ENCODE results near the gene GPRASP1. TPM values are rescaled to one million over a fixed set of nuclear protein-coding genes. Genes with fewer than 3 reads are reported as not detected.
A peak's percentile ranks its signal among the peaks of the same experiment; 100 is the strongest.

GPRASP1 gene, protein sequence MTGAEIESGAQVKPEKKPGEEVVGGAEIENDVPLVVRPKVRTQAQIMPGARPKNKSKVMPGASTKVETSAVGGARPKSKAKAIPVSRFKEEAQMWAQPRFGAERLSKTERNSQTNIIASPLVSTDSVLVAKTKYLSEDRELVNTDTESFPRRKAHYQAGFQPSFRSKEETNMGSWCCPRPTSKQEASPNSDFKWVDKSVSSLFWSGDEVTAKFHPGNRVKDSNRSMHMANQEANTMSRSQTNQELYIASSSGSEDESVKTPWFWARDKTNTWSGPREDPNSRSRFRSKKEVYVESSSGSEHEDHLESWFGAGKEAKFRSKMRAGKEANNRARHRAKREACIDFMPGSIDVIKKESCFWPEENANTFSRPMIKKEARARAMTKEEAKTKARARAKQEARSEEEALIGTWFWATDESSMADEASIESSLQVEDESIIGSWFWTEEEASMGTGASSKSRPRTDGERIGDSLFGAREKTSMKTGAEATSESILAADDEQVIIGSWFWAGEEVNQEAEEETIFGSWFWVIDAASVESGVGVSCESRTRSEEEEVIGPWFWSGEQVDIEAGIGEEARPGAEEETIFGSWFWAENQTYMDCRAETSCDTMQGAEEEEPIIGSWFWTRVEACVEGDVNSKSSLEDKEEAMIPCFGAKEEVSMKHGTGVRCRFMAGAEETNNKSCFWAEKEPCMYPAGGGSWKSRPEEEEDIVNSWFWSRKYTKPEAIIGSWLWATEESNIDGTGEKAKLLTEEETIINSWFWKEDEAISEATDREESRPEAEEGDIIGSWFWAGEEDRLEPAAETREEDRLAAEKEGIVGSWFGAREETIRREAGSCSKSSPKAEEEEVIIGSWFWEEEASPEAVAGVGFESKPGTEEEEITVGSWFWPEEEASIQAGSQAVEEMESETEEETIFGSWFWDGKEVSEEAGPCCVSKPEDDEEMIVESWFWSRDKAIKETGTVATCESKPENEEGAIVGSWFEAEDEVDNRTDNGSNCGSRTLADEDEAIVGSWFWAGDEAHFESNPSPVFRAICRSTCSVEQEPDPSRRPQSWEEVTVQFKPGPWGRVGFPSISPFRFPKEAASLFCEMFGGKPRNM (N-terminal part only)
- 1 to 10 TPM; 1.5 to 1.6 TPM for total RNA-seq

DNA sequence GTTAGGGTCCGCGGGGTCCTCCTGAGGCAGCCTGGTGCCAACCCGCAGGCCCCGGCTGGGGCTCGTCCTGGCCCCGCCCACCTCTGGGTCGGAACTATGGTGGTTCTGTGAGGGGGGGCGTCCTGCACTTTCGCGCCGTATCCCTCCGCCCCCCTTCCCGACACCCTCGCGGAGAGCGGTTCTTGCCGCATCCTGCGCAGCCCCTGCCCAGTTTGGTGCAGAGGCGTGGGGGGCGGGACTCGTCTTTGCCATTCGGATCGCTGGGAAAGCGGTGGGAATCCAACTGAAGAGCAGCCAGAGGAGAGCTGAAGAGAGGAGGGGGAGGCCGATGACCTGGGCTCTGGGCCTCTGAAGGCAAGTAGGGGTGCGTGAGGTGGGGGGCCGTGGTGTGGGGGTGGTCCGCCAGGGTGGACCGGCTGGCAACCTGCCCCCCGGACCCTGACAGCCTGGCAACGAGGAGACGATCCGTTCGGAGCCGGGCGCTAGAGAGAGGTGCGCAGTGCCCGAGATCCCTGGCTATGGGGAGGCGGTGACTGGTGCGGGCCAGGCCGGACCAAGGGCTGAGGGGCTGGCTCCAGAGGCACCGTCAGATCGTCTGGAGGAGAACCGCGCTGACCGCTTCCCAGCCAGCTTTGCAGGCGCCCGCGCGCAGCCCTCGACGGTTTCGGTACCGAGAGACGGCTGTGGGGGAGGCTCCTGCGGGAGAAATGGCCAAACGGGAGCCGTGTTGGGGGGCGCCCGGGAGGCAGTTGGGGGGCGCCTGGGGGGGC is at the start of gene GPRASP1:
Gene GPRASP1, plus strand, starts transcription at position 242 of the 770 bp plus-strand sequence. CDS start 2,431 bp downstream, outside the sequence.
- H3K36me3 Mint-ChIP-seq (ENCODE audit: low read depth) = no peaks in the 10 kb centered on the region
- H3K27ac Mint-ChIP-seq = peak within 1 kb of the TSS; percentile 86
- ChIA-PET POLR2A (interaction anchor here (0.6 kb wide), 1 partner anchor 52 kb away, joined by 3 read pairs; the partner anchor contains the start of gene ARMCX5), CTCF (interaction anchor here (0.6 to 0.9 kb wide), 2 partner anchors 13 to 19 kb away, joined by 3 to 4 read pairs; no protein-coding TSS in a partner anchor)
- H3K4me3 Mint-ChIP-seq = peak within 1 kb of the TSS; percentile 81
- H3K4me1 Mint-ChIP-seq = peaks cover 14% of the 10 kb centered on the region
- H3K27me3 Mint-ChIP-seq = no peaks in the 10 kb centered on the region
- no peaks in the 10 kb centered on the region for H3K9me3 Mint-ChIP-seq
- DNase-seq = peak; percentile 9

DNA sequence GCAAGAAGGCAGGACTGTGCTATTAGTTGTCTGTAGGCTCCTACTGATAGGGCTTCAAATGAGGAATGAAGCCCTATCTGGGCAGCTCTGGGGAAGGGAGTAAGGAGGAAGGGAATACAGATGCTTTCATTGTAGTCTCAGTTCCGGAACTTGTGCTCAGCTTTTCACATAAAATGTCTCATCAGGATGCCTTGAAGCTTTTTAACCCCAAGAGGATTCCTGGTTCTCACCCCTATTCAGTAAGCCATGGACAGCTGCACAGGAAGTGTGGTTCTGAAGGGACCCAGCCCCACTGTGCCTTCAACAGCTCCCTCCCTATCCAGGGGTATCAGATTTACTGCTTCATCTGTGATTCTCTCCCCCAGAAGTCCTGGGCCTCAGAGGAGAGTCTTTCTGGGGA is 47.0 kb upstream of the GPRASP1 start:
- Mint-ChIP-seq H3K36me3 (ENCODE audit: low read depth) (peaks cover 24% of the 10 kb centered on the region), H3K27me3 (no peaks in the 10 kb centered on the region), H3K4me3 (no peak overlapping the region), H3K4me1 (peaks cover 13% of the 10 kb centered on the region), H3K9me3 (no peaks in the 10 kb centered on the region), H3K27ac (no peak overlapping the region)
- ChIA-PET CTCF (no interaction called here), POLR2A (no interaction called here)
- DNase-seq = no peak

DNA sequence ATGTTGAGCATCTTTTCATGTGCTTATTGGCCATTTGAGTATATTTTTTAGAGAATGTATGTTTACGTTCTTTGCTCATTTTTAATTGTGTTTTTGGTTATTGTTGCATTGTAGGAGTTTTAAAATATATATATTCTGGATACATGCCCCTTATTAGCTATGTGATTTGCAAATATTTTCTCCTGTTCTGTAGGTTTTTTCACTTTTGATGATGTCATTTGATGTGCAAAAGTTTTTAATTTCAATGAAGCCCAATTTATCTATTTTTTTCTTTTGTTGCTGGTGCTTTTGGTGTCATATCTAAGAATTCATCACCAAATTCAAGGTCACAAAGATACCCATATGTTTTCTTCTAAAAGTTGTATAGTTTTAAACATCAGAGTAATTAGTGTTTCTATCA is 45.2 kb upstream of the GPRASP1 start:
- Mint-ChIP-seq H3K9me3 (no peaks in the 10 kb centered on the region), H3K4me3 (no peak overlapping the region), H3K27ac (no peak overlapping the region), H3K4me1 (peaks cover under 1% of the 10 kb centered on the region), H3K27me3 (no peaks in the 10 kb centered on the region), H3K36me3 (ENCODE audit: low read depth) (peaks cover 32% of the 10 kb centered on the region)
- ChIA-PET CTCF (interaction anchor here (0.5 kb wide), 1 partner anchor 600 kb away, joined by 4 read pairs; no protein-coding TSS in a partner anchor), POLR2A (no interaction called here)
- no peak for DNase-seq

DNA sequence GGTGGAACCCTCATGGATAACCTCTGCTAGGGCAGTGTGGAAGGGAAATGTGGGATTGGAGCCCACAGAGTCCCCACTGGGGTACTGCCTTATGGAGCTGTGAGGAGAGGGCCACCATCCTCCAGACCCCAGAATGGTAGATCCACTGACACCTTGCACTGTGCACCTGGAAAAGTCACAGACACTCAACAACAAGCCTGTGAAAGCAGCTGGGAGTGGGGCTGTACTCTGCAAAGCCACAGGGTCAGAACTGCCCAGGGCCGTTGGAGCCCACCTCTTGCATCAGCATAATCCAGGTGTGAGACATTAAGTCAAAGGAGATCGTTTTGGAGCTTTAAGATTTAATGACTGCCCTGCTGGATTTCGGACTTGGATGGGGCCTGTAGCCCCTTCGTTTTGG is 40.4 kb upstream of the GPRASP1 start:
- Mint-ChIP-seq H3K4me1 (no peaks in the 10 kb centered on the region), H3K27me3 (no peaks in the 10 kb centered on the region), H3K9me3 (no peaks in the 10 kb centered on the region), H3K4me3 (no peak overlapping the region), H3K36me3 (ENCODE audit: low read depth) (peaks cover 27% of the 10 kb centered on the region), H3K27ac (no peak overlapping the region)
- POLR2A ChIA-PET = no interaction called here
- no peak for DNase-seq
- CTCF ChIA-PET = no interaction called here

DNA sequence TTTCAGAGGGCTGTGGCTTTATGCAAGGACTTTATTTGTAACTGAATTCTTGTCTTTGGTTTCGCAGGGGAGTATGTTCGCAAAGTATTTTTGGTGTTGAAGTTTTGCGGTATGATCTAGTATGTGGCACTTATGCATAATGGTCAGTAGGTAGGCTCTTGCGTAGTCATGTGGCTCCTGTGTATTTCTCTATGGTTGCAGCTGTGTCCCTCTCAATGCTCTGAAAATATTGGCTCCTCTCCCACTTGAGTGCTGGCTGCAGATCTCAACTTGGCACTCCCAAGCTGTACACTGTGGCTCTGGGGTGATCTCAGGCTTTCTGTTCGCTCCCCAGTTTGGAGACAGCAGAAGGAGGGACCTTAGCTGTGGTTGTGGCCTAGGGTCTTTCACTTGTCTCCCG is 27.2 kb upstream of the GPRASP1 start:
- H3K9me3 Mint-ChIP-seq = peaks cover 26% of the 10 kb centered on the region

DNA sequence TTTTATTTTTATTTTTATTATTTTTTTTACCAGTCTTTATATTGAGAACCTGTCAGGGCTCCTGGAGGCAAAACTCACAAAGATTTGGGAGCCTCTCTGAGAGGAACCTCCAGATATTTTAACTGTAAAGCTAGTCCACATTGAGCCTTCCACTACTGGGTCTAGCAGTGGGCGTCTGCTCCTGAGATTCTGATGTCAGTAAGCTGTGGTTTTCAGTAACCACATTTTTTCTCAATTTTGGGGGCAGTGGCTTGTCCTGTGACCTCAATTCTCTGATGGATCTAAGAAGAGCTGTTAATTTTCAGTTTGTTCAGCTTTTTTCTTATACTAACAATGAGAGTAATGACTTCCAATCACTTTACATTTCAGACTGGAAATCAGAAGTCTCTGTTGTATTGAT is 23.6 kb upstream of the GPRASP1 start:
- H3K27ac Mint-ChIP-seq = no peak overlapping the region
- ChIA-PET CTCF (no interaction called here), POLR2A (no interaction called here)
- H3K27me3 Mint-ChIP-seq = no peaks in the 10 kb centered on the region
- H3K9me3 Mint-ChIP-seq = peaks cover 2% of the 10 kb centered on the region
- no peak for DNase-seq
- H3K4me1 Mint-ChIP-seq = peaks cover 4% of the 10 kb centered on the region
- H3K4me3 Mint-ChIP-seq = no peak overlapping the region
- no peaks in the 10 kb centered on the region for H3K36me3 Mint-ChIP-seq (ENCODE audit: low read depth)

More for the DNA sequence above, 27.2 kb upstream of the GPRASP1 start:
- DNase-seq = no peak
- H3K27ac Mint-ChIP-seq = no peak overlapping the region
- peaks cover 4% of the 10 kb centered on the region for H3K4me1 Mint-ChIP-seq
- ChIA-PET CTCF (no interaction called here), POLR2A (no interaction called here)
- peaks cover 11% of the 10 kb centered on the region for H3K36me3 Mint-ChIP-seq (ENCODE audit: low read depth)
- H3K27me3 Mint-ChIP-seq = no peaks in the 10 kb centered on the region
- H3K4me3 Mint-ChIP-seq = no peak overlapping the region

DNA sequence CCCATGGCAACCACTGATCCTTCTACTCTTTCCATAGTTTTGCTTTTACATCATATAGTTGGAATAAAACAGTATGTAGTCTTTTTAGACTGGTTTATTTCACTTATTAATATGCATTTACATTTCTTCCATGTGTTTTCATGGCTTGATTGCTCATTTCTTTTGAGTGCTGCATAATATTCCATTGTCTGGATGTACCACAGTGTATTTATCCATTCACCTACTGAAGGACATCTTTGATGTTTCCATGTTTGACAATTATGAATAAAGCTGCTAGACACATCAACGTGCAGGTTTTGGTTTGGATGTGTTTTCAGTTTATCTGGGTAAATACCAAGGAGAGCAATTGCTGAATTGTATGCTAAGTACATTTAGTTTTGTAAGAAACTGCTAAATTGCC is 13.7 kb upstream of the GPRASP1 start:
- DNase-seq = no peak
- H3K27me3 Mint-ChIP-seq = no peaks in the 10 kb centered on the region
- no peak overlapping the region for H3K4me3 Mint-ChIP-seq
- H3K9me3 Mint-ChIP-seq = no peaks in the 10 kb centered on the region
- ChIA-PET POLR2A (no interaction called here), CTCF (no interaction called here)
- no peaks in the 10 kb centered on the region for H3K4me1 Mint-ChIP-seq
- no peak overlapping the region for H3K27ac Mint-ChIP-seq
- H3K36me3 Mint-ChIP-seq (ENCODE audit: low read depth) = no peaks in the 10 kb centered on the region

DNA sequence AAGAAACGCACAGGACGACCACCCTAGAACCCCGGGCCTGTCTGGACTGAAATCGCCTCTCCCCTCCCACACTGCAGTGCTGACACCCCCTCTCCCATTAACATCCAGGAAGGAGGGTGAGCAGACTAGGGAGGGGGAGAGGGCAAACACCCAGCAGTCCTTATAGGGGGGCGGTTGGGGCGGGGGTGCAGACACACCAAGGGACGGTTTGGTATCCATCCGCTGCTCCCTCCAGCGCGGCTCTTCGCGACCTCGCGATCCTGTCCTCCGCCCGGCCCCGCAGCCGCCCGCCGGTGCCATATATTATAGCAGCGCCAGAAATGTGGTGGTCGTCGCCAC is 411 bp upstream of the GPRASP1 start:
- Mint-ChIP-seq H3K4me1 (peaks cover 14% of the 10 kb centered on the region), H3K27me3 (no peaks in the 10 kb centered on the region), H3K9me3 (no peaks in the 10 kb centered on the region), H3K36me3 (ENCODE audit: low read depth) (no peaks in the 10 kb centered on the region), H3K27ac (peak overlapping the region; percentile 85), H3K4me3 (peak overlapping the region; percentile 81)
- ChIA-PET CTCF (interaction anchor here (0.6 to 0.9 kb wide), 2 partner anchors 14 to 33 kb away, joined by 3 read pairs; no protein-coding TSS in a partner anchor), POLR2A (no interaction called here)
- DNase-seq = no peak

DNA sequence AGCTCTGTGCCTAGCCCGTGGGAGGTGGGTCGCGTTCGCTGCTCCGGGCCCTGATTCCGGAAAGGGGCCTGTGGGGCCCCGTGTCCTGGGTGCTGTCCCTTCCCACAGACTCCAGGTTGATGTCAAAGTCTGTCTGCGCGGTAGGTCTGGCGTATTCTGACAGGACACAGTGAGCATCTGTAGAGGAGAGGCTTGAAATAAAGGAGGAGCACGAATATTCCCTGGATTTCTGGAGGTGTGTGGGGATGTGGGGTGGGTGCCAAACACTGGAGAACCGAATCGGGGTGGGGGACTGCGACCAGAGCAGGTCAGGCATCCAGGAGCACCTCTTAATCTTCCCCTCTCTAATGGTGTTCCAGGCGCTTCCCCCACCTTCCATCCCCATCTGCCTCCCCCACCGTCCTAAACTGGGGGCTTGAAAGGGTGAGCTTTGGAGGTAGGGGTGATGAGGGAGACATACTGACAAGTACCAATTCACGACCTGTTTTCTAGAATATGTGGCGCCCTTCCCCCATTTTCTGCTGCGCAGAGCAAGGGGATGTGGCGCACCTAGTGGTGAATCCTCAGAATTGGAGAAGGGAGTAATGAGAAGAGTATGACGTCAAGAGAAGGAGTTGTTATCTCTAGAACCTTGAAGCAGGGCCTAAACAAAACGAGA is 877 bp downstream of the GPRASP1 start:
- CTCF ChIA-PET = interaction anchor here (0.6 kb wide), 1 partner anchor 18 kb away, joined by 4 read pairs; no protein-coding TSS in a partner anchor
- Mint-ChIP-seq H3K36me3 (ENCODE audit: low read depth) (no peaks in the 10 kb centered on the region), H3K27ac (peak overlapping the region; percentile 86), H3K4me3 (peak overlapping the region; percentile 68), H3K4me1 (peaks cover 14% of the 10 kb centered on the region), H3K27me3 (no peaks in the 10 kb centered on the region), H3K9me3 (no peaks in the 10 kb centered on the region)
- peak; percentile 52 for DNase-seq
- POLR2A ChIA-PET = no interaction called here

DNA sequence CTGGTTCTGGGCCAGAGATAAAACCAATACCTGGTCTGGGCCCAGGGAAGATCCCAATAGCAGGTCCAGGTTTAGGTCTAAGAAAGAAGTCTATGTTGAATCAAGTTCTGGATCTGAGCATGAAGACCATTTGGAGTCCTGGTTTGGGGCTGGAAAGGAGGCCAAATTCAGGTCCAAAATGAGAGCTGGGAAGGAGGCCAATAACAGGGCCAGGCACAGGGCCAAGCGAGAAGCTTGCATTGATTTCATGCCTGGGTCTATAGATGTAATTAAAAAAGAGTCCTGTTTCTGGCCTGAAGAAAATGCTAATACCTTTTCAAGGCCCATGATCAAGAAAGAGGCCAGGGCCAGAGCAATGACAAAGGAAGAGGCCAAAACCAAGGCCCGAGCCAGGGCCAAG is 3.4 kb downstream of the GPRASP1 start:
- no peak for DNase-seq
- Mint-ChIP-seq H3K36me3 (ENCODE audit: low read depth) (no peaks in the 10 kb centered on the region), H3K27ac (no peak overlapping the region), H3K27me3 (no peaks in the 10 kb centered on the region), H3K4me1 (peaks cover 18% of the 10 kb centered on the region), H3K4me3 (no peak overlapping the region), H3K9me3 (no peaks in the 10 kb centered on the region)
- CTCF ChIA-PET = no interaction called here
- POLR2A ChIA-PET = no interaction called here

DNA sequence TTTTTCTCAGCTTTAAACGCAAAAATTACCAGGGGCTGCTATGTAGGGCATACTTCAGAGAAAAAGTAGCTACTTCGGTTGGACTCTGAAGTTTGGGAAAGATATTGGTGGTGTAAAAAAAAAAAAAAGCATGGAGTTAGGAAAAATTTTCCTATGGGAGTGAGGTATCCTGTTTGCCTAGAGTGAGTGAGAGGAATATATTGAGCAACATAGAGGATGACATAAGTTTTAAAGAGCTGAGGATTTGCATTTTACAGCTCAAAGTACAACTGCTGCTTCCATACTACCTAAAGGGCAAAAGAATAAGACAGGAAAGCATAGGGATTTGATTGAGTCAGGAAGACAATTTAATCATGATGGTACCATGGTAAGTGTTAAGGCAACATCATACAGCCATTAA is 7.3 kb downstream of the GPRASP1 start:
- CTCF ChIA-PET = no interaction called here

More for the DNA sequence above, 7.3 kb downstream of the GPRASP1 start:
- DNase-seq = no peak
- Mint-ChIP-seq H3K4me3 (peak overlapping the region; percentile 26), H3K27me3 (no peaks in the 10 kb centered on the region), H3K36me3 (ENCODE audit: low read depth) (peaks cover under 1% of the 10 kb centered on the region), H3K27ac (no peak overlapping the region), H3K4me1 (peaks cover 12% of the 10 kb centered on the region), H3K9me3 (no peaks in the 10 kb centered on the region)
- POLR2A ChIA-PET = no interaction called here
